Right lobe of liver (tissue), 6 donors: ENCODE results near the gene FANCD2. TPM values are rescaled to one million over a fixed set of nuclear protein-coding genes. Genes with fewer than 3 reads are reported as not detected.
"Not testable (repeated sequence)": the region's sequence is repeated elsewhere in the genome, so short reads cannot be mapped to it uniquely, and the experiment has no call there.

Experiments used
- ATAC-seq, 4 donors: fragments of 200-7000 bp; cut with Tn5 transposase; one replicate each; pipeline ENCODE4 v1.9.1; 2020; ENCODE audit warnings: mild to moderate bottlenecking in 4 of 4, moderate library complexity in 4 of 4
- DNase-seq, 3 donors: peaks; one replicate each; pipeline ENCODE4 v3.0.0-alpha.2; 2020
- H3K27ac ChIP-seq, 3 donors: fragments of 200-600 bp; one replicate each; pipeline ENCODE4 v1.8.0; 2022
- H3K27me3 ChIP-seq, 2 donors: fragments of 200-600 bp; one replicate each; pipeline ENCODE4 v1.8.0; 2022
- H3K36me3 ChIP-seq, 4 donors: fragments of 200-600 bp; sonication (generic) in 1 of 4; one replicate each; pipeline versions ENCODE4 v1.5.1 to v1.8.0; 2017 to 2022; ENCODE audit warnings: control low read depth in 1 of 4
- H3K4me1 ChIP-seq, 4 donors: fragments of 200-600 bp; sonication (generic) in 1 of 4; one replicate each; pipeline versions ENCODE4 v1.5.1 to v1.8.0; 2017 to 2022; ENCODE audit warnings: control low read depth in 1 of 4
- H3K4me3 ChIP-seq, 3 donors: fragments of 200-600 bp; one replicate each; pipeline ENCODE4 v1.8.0; 2022
- H3K9me3 ChIP-seq, 4 donors: fragments of 200-600 bp; sonication (generic) in 1 of 4; one replicate each; pipeline versions ENCODE4 v1.5.1 to v1.8.0; 2017 to 2022; ENCODE audit warnings: control low read depth in 1 of 4
- POLR2A ChIP-seq: fragments of 450-650 bp; IDR thresholded peaks from one replicate; pipeline ENCODE4 v1.6.1; 2017; ENCODE audit warnings: antibody characterized with exemption, mild to moderate bottlenecking
- WGBS: methylation state at CpG from one replicate; pipeline ENCODE4 v1.1.6; 2018; ENCODE audit warnings: low coverage, low lambda C conversion rate; ENCODE audit not compliant: insufficient coverage; ENCODE audit errors: missing lambda C conversion rate; 5-methylcytosine and 5-hydroxymethylcytosine counted together
- intact Hi-C, 2 donors: fragments of 100-400 bp; cut with DNase I; formaldehyde crosslinking; loops; one replicate each; pipeline versions ENCODE4 v1.11.2 to v1.14.1; 2022
- total RNA-seq, 6 experiments: library from RNA; depleted of rRNA in 2 of 6; stranded (reverse); fragments of >200 nt in 2 of 6; fragmentation: NEBNext Ultra II Directional in 3 of 6; extraction: Animal tissue kit (Norgen Biotek cat#: 25700) in 3 of 6; gene quantifications; one replicate each; pipeline versions ENCODE4 v1.1.0 to v1.2.4, GENCODE V29; 2016 to 2023
- TF ChIP-seq, protein P1 (sequence below), 4 donors: fragments of 200-600 bp in 3 of 4; fragments of 450-650 bp in 1 of 4; IDR thresholded peaks; one replicate each; pipeline versions ENCODE4 v1.5.1 to v1.8.0; 2016 to 2022; ENCODE audit warnings: antibody characterized with exemption in 4 of 4, mild to moderate bottlenecking in 2 of 4
- donor health status: DM: no; HTN: yes; CAD: no.
- donor health status: DM: no; HTN: no; CAD: no.
- donor health status: DM: no; HTN: no; CAD: no.
- donor health status: DM: no; HTN: yes; CAD: no.
- donor health status: DM: no; HTN: yes; CAD: no.

The FANCD2 gene
- total RNA-seq, 6 experiments from 2014 or later = 0.40 to 4.8 (median 1.8) TPM

DNA sequence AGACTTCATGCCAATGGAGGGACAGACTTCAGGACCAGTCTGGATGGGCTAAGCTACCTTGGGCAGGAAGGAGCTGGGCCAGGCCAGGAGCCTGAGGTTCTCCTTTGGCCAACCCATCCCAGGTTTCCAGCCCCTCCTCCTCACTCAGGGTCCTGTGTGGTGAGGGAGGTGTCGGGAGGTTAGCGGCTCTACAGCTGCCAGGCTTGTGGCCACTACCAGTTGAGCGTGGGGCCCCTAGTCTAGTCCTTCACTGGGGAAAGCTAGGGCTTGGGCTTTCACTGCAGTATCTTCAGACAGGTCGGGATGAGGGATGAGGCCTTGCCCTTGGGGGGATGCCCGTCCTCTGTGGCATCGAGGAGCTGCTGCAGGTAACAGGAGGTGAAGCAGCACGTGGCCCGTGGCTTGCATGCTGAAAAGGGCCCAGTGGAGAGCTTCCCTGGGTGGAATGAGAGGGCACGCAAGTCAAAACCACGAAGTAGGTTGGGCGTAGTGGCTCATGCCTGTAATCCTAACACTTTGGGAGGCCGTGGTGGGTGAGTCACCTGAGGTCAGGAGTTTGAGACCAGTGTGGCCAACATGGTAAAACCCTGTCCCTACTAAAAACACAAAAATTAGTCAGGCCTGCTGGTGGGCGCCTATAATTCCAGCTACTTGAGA lies 8.5 kb upstream of the FANCD2 start:
- no peak for DNase-seq
- no peaks in the 10 kb centered on the region for H3K27me3 ChIP-seq
- H3K4me1 ChIP-seq = peaks cover 0 to 8% (median 0%) of the 10 kb centered on the region in 4 donors
- H3K36me3 ChIP-seq = peaks cover 0 to 22% (median 3%) of the 10 kb centered on the region in 4 donors
- H3K4me3 ChIP-seq = no peak overlapping the region
- ATAC-seq = no peak
- WGBS = 66% methylated on average over 7 of the region's 13 CpGs
- TF ChIP-seq, protein P1, sequence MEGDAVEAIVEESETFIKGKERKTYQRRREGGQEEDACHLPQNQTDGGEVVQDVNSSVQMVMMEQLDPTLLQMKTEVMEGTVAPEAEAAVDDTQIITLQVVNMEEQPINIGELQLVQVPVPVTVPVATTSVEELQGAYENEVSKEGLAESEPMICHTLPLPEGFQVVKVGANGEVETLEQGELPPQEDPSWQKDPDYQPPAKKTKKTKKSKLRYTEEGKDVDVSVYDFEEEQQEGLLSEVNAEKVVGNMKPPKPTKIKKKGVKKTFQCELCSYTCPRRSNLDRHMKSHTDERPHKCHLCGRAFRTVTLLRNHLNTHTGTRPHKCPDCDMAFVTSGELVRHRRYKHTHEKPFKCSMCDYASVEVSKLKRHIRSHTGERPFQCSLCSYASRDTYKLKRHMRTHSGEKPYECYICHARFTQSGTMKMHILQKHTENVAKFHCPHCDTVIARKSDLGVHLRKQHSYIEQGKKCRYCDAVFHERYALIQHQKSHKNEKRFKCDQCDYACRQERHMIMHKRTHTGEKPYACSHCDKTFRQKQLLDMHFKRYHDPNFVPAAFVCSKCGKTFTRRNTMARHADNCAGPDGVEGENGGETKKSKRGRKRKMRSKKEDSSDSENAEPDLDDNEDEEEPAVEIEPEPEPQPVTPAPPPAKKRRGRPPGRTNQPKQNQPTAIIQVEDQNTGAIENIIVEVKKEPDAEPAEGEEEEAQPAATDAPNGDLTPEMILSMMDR (IDR thresholded peaks at IDR 0.05) = no peak
- no peak for TF ChIP-seq POLR2A
- intact Hi-C loops = no loop called here
- no peak overlapping the region for H3K27ac ChIP-seq
- no peaks in the 10 kb centered on the region for H3K9me3 ChIP-seq

DNA sequence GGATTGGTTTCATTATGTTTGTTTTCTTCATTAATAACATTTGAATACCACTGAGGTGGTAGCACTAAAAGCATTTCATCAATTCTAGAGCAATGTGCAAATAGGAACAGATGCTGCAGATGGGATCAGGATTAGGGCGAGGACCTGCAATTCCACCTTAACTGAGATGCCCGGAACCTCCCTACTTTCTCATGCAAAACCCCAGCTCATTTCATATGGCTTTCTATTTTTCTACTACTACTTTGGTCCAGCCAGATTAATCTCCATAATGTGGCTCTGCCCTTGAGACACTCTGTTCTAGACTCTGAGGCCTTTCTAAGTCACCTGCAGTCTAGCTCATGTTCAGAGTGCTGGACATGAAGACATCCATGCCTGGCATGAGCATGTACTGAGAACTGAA lies 7.4 kb upstream of the FANCD2 start:
- intact Hi-C loops, H3K27ac ChIP-seq, H3K4me3 ChIP-seq, DNase-seq, H3K27me3 ChIP-seq, ATAC-seq, H3K4me1 ChIP-seq, H3K9me3 ChIP-seq: not testable (repeated sequence)
- 83% methylated on average over 2 of the region's 2 CpGs for WGBS
- H3K36me3 ChIP-seq = peaks cover 0 to 29% (median 3%) of the 10 kb centered on the region in 4 donors

DNA sequence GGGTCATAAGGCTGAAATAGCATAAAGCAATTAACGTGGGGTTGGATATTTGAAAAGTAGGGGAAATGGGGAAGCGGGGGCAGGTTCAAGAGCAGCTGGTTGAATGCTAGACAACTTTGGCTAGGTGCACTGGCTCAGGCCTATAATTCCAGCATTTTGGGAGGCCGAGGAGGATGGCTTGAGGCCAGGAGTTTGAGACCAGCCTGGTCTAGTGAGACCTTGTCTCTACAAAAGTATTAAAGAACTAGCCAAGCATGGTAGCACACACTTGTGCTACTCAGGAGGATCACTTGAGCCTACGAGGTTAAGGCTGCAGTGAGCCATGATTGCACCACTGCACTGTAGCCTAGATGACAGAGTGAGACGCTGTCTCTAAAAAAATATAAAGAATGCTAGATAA lies 6.9 kb upstream of the FANCD2 start:
- Histone ChIP-seq H3K36me3 (peaks cover 0 to 29% (median 3%) of the 10 kb centered on the region in 4 donors), H3K4me3 (no peak overlapping the region), H3K27ac (no peak overlapping the region), H3K27me3 (no peaks in the 10 kb centered on the region), H3K9me3 (no peaks in the 10 kb centered on the region), H3K4me1 (peaks cover 0 to 8% (median 0%) of the 10 kb centered on the region in 4 donors)
- DNase-seq = no peak
- intact Hi-C loops = no loop called here
- TF ChIP-seq, protein P1 (IDR thresholded peaks at IDR 0.05) = no peak
- TF ChIP-seq POLR2A = no peak
- WGBS = 85% methylated on average over 4 of the region's 5 CpGs
- ATAC-seq = no peak

DNA sequence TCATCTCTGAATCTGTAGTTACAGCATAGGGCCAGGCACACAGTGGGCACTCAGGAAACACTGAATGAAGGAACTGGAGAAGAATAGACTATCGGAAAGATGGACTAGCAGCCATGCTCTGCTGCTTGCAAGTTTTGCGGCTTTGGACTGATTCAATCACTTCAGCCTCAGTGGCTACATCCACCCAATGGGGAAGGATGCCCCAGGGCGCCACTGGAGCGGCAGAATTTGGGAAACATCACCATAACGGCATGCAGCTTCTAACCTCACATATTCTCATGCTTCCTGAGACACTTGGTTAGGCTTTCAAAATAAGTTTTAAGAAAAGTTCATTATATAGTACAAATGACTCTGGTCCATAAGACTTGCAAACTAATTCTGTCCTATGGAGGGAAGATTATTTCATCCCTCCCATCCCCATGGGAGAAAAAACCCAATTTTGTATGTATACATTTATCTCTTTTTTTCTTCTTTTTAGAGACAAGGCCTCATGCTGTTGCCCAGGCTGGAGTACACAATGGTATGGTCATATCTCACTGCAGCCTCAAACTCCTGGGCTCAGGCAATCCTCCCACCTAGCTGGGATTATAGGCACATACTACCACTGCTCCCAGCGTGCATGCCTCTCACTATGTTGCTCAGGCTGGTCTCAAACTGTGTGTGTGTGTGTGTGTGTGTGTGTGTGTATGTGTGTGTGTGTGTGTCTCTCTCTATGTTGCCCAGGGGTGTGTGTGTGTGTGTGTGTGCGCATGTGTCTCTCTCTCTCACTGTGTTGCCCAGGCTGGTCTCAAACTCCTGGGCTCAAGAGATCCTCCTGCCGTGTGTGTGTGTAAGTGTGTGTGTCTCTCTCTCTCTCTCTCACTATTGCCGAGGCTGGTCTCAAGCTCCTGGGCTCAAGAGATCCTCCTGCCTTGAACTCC lies 4.1 kb upstream of the FANCD2 start:
- ATAC-seq (no peak), DNase-seq (no peak)
- Histone ChIP-seq H3K27ac (no peak overlapping the region), H3K36me3 (peaks cover 0 to 29% (median 3%) of the 10 kb centered on the region in 4 donors), H3K4me3 (no peak overlapping the region), H3K4me1 (peaks cover 0 to 15% (median 3%) of the 10 kb centered on the region in 4 donors), H3K9me3 (no peaks in the 10 kb centered on the region), H3K27me3 (no peaks in the 10 kb centered on the region)
- TF ChIP-seq POLR2A = no peak
- TF ChIP-seq, protein P1 (IDR thresholded peaks at IDR 0.05) = no peak
- 97% methylated on average over 5 of the region's 9 CpGs for WGBS
- intact Hi-C loops = no loop called here
